AG10803 (cell line): Measurements from ENCODE around the gene FOXN4.

Experiments
- DNase-seq: peaks from one replicate; pipeline ENCODE4 v3.0.0; 2010; ENCODE audit warnings: low read depth
- H3K4me3 ChIP-seq: 2 replicates; pipeline ENCODE4 v1.5.1; 2011; ENCODE audit warnings: mild to moderate bottlenecking, low read length, control low read depth
- TF ChIP-seq, protein P1 (sequence below): conservative IDR thresholded peaks from 2 replicates; pipeline ENCODE4 v1.5.1; 2011; ENCODE audit warnings: mild to moderate bottlenecking, low read length, control low read depth, inconsistent platforms

Gene FOXN4

DNA sequence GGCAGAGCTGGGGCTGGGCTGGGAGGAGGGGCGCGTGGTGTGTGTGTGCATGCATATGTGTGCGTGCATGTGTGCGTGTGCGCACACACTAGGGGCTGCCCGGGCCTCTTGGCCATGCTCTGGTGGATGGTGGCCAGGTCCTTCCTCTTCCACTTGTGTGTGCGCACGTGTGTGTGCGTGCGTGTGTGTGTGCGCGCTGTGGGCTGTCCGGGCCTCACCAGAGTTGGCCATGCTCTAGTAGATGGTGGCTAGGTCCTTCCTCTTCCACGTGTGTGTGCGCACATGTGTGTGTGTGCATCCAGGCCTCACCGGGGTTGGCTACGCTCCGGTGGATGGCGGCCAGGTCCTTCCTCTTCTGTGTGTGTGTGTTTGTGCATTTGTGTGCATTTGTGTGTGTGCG lies 24.7 kb downstream of the FOXN4 start:
- TF ChIP-seq, protein P1, sequence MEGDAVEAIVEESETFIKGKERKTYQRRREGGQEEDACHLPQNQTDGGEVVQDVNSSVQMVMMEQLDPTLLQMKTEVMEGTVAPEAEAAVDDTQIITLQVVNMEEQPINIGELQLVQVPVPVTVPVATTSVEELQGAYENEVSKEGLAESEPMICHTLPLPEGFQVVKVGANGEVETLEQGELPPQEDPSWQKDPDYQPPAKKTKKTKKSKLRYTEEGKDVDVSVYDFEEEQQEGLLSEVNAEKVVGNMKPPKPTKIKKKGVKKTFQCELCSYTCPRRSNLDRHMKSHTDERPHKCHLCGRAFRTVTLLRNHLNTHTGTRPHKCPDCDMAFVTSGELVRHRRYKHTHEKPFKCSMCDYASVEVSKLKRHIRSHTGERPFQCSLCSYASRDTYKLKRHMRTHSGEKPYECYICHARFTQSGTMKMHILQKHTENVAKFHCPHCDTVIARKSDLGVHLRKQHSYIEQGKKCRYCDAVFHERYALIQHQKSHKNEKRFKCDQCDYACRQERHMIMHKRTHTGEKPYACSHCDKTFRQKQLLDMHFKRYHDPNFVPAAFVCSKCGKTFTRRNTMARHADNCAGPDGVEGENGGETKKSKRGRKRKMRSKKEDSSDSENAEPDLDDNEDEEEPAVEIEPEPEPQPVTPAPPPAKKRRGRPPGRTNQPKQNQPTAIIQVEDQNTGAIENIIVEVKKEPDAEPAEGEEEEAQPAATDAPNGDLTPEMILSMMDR, result no peak
- H3K4me3 ChIP-seq, result no peak overlapping the region
- DNase-seq, result no peak

DNA sequence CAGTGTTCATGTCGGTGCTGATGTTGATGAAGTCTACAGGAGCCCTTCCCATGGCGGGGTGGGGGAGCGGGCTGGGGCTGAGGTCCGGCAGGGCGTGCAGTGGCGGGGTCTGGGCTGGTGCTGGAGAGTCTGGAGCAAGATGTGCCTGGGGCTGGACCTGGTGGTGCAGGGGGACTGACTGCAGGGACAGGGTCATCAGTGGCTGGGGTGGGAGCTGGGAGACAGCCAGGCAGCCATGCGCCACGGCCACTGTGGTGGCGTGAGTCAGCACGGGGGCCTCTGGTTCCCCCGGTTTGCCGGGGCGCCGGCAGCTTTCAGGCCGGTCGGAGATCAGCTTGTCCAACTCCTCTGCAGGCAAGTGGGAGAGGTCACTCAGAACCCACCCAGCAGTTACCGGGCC lies 27.6 kb downstream of the FOXN4 start:
- DNase-seq, result no peak
- no peak overlapping the region for H3K4me3 ChIP-seq
- TF ChIP-seq, protein P1, result no peak

- TF ChIP-seq, protein P1, result no peak
- H3K4me3 ChIP-seq, result no peak overlapping the region
- no peak for DNase-seq
Observed at GRCh38 chr12:109279525-109279924, 29.6 kb downstream of the FOXN4 start.

DNA sequence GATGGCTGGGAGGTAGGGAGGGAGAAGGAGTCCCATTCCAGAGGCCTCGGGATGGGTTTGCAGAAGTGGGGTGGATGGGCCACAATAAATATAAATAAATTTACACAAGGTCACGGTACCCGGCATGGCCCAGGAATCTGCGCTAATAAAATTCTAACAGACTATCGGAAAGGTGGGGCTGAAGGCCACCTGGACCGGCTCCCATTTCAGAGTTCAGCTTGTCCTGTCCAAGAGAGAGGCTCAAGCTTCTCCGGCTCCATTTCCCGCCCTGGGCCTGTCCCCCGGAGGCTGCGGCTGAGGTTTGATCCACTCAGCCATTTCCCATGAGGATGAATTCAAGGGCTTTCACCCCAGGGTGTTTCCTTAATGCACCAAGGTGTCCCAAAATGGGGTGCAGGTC lies 30.2 kb downstream of the FOXN4 start:
- no peak overlapping the region for H3K4me3 ChIP-seq
- no peak for DNase-seq
- TF ChIP-seq, protein P1, result no peak

DNA sequence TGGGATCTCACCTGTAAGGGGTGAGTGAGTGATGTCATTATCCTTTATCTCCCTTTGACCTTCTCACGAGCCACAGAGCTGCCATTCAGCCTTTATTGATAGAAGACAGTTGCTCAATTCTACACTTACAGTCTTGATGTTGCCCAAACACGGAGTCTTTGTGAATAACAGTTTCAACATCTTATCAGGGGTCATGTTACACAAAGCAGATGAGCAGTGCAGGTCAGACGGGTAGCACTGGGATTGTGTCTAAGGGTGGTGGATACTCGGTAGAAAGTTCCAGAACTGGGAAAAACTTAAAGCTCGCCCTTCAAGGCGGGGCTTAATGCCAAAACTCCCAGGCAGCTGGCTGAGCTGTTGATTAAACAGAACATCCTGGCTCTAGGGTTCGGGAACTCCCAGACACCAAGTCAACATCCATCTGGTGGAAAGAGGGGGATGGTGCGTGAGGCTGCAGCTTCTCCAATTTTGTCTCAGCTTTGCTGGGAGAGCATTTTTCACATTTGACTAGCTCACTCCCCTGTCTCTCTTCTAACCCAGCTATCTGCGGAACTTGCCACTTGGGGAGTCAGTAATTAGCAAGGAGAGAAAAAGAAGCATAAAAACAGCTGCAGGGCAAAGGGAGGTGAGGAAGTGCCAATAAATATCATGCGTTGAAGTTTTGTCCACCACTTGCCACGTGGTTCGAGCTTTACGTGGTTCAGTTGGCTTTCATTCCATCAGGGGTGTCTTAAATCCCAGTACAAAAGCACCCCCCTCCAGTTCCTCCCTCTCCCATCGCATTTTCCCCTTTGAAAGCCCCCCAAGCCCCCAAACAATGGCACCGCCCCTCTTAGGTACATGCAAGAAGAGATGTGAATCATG lies 31.0 kb downstream of the FOXN4 start:
- no peak overlapping the region for H3K4me3 ChIP-seq
- TF ChIP-seq, protein P1, result no peak
- peak; percentile 44 for DNase-seq

DNA sequence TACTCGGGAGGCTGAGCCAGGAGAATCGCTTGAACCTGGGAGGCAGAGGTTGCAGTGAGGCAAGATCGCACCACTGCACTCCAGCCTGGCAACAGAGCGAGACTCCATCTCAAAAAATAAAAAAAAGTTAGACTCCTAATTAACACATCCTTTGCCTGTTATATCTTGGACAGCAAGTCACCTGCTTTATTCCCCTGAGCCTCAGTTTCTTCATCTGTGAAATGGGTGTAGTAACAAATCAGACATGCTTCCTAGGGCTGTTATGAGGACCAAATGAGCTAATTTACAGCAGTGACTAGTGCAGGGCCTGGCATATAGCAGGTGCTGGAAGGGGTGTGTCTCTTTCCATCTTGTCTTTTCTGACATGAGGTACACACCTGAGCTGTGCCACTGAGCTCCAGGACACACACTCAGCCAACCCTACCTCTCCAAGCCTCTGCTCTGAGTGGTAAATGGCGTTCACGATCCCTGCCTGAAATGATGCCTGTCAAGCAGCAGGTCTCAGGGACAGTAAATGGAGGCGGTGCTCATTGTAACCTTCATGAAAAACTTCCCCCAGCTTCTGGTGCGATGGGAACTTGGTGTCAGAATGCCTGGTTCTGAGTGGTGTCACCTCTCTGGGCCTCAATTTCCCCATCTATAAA lies 31.7 kb downstream of the FOXN4 start:
- no peak for DNase-seq
- H3K4me3 ChIP-seq, result no peak overlapping the region
- TF ChIP-seq, protein P1, result no peak

- DNase-seq, result no peak
- TF ChIP-seq, protein P1, result no peak
- no peak overlapping the region for H3K4me3 ChIP-seq
Observed at GRCh38 chr12:109276160-109276559, 32.9 kb downstream of the FOXN4 start.
